Parietal lobe (tissue), 2 donors: Measurements from ENCODE around the gene RXRA. TPM values are rescaled to one million over a fixed set of nuclear protein-coding genes. Genes with fewer than 3 reads are reported as not detected.

Experiments used
- small RNA-seq: library from RNA; depleted of rRNA; stranded (forward); fragments of <200 nt; gene quantifications from one replicate; pipeline ENCODE3, GENCODE V24; 2014; ENCODE audit warnings: low replicate concordance
- total RNA-seq: library from RNA; depleted of rRNA; stranded (reverse); fragments of >200 nt; gene quantifications from one replicate; pipeline ENCODE4 v1.2.3, GENCODE V29; 2014

The RXRA gene
- 11.9 TPM for total RNA-seq

DNA sequence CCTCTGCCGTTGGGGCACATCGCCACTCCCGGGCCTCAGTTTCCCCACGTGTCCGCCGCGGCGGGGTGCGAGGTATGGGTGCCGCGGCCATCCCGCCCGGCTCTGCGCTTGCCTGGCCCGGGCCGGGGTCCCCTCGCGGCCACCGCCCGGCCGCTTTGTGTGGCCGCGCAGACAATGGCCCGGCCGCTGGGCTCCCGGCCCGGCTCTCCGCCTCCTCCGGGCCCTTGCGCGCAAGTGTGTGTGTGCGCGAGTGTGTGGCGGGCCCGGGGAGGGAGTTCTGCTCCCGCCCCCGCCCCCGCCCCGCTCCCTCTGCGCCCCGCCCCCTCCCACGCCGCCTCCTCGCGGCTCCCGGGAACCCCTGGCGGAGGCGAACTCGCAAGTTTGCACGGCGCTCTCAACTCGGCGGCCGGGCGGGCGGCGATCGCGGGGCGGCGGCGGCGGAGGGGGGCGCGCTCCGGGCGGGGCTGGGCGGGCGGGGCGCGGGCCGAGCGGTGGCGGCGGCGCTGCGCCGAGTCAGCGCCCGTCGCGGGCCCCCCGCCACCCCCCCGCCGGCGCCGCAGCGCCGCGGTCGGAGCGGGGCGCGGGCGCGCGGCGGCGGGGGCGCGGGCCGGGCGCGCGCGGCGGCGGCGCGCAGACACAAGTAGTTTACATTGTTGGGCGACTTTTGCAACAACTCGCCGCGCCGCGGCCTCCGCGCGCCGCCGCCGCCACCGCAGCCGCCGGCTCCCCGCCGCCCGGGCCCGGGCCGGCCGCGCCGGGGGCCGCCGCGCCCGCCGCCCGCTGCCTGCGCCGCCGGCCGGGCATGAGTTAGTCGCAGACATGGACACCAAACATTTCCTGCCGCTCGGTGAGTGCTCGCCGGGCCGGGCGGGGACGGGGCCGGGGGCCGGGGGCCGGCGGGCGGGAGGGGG, at the start of gene RXRA:
Gene RXRA, plus strand, starts transcription at position 643 of the 911 bp plus-strand sequence. Its CDS starts 177 bp downstream, at position 820.

Small RNA genes lying within 50 kb of the gene (small RNA-seq; reads per million reads assigned to genes)
- gene MIR4669, result not detected

Other genes starting within 250 kb of the RXRA start
- gene WDR5, start 190.4 kb upstream of the RXRA start, total RNA-seq, result 23.2 TPM
- gene RNU6ATAC, start 161.9 kb upstream of the RXRA start, total RNA-seq, result under 0.01 TPM